GM19438 (cell line): Measurements from ENCODE around the gene RNPEPL1.

Experiments used
- ATAC-seq: cut with Tn5 transposase; IDR thresholded peaks from one replicate; pipeline ENCODE4 v1.9.1; 2021; ENCODE audit warnings: low read depth; ENCODE audit not compliant: unreplicated experiment

The RNPEPL1 gene

GRCh38 chr2:240563951-240564560 lies 4.2 kb upstream of the RNPEPL1 start:
- ATAC-seq, result no peak

GRCh38 chr2:240564561-240565332 lies 3.5 kb upstream of the RNPEPL1 start:
- no peak for ATAC-seq

DNA sequence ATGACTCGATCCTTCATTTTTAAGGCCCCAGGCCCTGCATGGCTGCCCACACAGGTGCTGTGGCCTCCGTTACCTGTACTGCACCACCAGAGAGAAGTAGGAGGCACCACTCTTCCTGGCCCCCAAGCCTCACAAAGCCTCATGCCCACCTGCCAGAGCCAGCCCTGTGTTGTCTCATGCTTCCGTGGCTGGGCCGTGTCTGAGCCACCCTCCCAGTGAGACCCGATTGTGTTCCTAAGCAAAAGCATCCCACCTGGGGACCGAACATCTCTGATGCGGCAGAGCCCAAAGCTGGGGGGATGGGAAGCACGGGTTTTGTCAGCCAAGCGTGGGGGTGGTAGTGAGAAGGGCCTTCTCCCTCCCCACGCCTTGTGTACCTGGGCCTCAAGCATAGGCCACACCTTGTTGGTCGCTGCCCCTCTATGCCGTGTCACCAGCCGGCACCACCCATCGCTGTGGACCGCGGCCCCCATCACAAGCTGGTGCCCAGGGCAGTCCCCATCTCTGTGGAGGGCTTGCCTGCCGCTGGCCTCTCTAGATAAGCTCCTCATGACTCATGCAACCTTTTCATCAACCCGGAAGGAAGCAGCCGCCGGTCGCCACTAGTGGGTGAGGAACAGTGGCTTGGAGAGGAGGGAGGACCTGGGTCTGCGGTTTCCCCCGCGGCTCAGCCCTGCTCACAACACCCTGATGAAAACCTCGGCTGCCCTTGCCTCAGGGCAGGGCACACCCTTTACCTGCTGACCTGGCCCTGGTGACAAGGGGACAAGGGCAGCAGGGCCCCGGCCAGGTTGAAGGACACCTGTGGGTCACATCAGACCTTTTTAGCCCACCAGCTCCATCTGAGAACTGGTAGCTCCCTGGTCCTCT lies 2.7 kb upstream of the RNPEPL1 start:
- ATAC-seq, result peak; percentile 35

- peak; percentile 50 for ATAC-seq
Measured at GRCh38 chr2:240566203-240567136, 1.8 kb upstream of the RNPEPL1 start.

DNA sequence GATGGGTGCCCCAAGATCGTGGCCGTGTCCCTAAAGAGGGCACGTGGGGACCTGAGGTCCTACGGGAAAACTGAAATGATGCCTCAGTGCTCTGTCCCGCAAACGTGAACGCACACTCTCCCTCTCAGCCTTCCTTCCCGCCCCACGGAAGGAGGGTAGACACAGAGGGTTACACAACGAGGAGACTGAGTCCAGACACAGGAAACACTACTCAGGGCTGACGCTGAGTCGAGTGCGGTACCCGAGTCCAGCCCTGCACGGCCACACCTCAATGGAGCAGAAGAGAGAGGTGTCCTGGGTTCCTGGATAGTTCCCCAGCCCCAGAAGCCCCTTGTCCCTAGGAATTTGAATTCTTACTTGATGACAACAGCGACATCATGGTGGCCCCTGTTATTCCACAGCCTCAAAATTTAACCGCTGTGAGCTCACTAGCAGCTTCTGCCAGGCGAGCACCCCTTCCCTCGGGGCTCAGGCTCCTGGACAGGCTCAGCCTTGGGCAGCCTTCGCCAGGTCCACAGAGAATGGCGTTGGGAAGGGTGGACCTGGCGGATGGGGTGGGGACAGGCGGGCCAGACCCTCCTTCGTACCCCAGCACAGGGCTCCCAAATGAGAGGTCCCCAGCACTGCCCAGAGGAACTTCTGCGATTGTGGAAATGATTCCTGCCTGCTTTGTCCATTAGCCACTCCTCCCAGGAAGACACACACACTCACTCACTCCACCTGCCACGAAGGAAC lies 980 bp upstream of the RNPEPL1 start:
- ATAC-seq, result no peak

DNA sequence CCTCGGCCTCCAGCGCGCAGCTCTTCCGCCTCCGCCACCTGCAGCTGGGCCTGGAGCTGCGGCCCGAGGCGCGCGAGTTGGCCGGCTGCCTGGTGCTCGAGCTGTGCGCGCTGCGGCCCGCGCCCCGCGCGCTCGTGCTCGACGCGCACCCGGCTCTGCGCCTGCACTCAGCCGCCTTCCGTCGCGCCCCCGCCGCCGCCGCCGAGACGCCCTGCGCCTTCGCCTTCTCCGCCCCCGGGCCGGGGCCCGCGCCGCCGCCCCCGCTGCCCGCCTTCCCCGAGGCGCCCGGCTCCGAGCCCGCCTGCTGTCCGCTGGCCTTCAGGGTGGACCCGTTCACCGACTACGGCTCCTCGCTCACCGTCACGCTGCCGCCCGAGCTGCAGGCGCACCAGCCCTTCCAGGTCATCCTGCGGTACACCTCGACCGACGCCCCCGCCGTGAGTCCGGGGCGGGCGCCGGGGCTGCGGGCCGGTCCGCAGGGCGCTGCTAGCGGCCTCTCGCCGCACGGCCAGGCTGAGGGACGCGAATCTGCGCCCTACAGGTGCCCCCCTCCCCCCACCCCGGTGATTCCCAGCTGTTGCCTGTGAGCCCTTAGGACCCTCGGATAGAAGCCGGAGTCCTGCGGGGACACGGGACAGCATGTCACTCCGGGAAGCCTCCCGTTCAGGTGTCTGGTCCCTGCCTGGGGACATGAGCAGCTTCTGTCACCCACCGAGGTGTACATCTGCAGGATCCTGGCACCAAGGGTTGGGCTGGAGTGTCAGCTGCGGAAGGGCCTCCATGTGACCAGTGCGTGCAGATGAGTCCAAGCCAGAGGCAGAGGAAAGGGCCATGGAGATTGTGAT lies 616 bp downstream of the RNPEPL1 start:
- ATAC-seq, result no peak

GRCh38 chr2:240569523-240569997 lies 1.3 kb downstream of the RNPEPL1 start:
- no peak for ATAC-seq

DNA sequence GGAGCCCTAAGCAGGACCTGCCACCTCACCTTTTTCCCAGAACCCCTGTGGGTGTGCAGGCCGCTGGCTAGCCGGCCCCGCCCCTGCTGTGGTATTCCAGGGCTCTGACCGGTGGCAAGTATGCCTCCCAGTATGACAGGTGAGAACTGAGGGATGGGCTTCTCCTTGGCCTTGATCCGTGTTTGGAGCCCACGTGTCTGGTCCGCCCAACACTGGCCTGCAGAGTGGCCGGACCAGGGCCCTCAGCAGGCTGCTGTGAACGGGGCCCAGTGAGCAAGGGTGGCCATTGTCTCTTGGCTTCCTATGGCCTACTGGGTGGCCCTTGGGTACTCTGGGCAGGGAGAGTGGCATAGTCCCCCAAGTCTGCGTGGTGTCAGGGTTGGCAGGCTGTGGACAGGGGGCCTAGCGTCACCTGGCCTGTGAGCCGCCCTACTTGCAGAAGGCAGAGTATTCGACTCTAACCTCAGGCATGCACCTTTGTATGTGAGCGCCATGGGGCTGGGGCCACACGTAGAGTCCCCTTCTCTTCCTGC lies 1.8 kb downstream of the RNPEPL1 start:
- ATAC-seq, result no peak

DNA sequence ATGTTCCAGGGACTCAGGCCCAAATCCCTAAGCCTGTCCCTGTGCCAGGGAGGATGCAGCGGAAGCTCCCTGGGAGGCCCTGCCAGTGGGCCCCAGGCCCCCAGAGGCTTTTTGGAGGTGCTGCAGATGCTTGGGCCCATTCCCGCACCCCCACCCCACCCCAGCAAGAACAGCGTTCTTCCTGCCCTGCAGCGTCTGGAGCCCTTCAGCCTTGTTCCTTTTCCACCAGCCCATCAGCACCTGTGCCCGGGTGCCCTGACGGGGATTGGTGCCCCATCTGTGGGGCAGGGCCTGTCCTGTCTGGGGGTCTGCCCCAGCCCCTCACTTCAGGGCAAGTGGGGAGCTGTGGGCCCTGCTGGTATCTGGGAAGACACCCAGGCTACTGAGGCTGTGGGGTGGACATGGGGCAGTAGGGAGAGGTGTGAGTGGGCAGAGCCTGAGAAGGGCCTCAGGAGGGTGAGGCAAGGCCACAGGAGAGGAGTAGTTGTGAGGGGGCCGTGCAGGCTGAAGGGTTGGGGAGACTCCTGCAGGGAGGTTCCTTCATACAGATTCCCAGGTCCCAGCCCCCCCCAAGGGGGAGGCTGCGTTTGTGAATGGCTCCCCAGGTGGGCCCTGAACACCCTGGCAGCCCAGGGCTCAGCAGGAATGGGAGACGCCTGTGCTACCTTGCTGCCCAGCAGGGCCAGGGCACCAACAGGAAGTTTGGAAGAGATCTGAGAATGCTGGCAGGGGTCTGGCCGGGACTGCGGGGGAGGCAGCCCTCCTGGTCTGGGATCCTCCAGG lies 2.4 kb downstream of the RNPEPL1 start:
- no peak for ATAC-seq

- ATAC-seq, result no peak
Measured at GRCh38 chr2:240571314-240571973, 3.2 kb downstream of the RNPEPL1 start.

DNA sequence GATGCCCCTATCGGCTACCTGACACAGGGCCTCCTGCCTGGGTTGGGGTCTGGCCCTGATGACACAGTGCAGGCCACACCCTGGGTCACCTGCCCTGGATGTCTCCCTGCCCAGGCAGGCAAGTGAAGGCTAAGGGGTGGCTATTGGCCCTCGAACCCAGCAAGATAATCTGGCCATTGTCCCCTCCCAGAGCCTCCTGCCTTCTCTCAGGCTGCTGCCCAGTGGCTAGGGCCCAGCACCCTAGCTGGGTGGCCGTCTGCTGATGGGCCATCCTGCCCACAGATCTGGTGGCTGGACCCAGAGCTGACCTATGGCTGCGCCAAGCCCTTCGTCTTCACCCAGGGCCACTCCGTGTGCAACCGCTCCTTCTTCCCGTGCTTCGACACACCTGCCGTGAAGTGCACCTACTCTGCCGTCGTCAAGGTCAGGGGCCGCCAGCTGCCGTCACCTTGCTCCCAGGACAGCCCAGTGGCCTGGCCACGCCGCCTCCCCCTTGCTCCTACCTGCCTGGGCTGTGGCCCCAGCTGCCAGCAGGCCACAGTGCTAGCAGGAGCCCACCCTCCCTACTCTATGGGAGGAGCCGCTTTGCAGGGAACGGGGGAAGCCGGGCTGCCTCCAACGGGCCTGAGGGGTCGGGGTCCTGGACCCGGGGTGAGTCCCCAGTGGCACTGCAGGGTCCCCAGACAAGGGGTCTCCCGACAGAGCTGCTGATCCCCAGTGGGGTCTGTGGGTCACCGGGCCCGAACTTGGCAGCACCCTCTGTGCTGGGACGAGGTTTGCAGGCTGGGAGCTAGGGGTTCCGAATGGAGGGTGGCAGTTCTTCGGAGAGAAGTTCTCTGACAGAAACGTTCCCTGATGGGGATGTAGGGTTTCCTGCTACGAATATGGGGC lies 4.1 kb downstream of the RNPEPL1 start:
- no peak for ATAC-seq

GRCh38 chr2:240573071-240573515 lies 4.8 kb downstream of the RNPEPL1 start:
- ATAC-seq, result no peak

GRCh38 chr2:240573516-240574385 lies 5.5 kb downstream of the RNPEPL1 start:
- no peak for ATAC-seq

DNA sequence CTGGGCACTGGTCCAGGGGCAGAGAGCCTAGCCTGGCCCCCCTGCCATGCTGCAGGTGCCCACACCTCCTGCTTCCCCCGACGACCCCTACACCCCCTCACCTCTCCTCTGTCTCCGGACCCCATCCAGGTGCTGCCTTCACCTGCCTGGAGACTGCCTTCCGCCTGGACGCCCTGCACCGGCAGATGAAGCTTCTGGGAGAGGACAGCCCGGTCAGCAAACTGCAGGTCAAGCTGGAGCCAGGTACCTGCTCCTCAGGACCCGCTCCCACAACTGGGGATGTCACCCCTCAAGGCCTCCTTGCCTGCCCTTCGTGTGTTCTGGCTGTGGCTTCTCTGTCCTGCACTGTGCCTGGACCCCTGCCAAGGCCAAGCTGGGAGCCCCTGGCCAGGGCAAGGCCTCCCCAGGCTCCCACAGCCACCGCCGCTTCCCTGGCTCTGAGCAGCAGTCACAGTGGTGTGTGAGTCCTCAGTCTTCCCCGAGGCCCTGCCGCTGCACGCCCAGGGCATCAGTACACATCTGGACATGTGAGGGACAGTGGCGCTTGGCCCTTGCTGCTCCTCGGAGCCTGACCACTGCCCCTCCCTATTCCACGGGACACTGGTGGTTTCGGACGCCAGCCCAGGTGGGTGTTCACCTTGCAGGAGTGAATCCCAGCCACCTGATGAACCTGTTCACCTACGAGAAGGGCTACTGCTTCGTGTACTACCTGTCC lies 6.3 kb downstream of the RNPEPL1 start:
- no peak for ATAC-seq
